ENCODE measurements around the gene FBLN2.

The FBLN2 gene

DNA sequence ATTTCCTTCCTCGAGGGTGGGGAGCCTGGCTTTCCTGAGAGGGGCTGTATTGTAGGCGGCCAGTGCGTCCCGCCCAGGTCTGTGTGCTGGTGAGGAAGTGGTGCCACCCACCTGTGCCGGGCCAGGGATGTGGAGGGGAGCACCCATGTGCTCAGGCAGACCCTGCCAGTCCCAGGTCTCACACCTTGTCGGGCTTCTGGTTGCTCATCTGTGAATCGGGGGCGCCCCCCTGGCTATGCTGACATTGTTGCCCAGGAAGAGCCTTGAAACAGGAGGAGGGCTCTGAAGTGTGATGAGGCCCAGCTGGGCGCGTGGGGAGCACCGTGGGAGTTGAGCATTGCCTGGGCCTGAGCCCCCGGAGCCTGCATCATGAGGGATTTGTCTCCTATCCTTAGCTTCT is 4.8 kb downstream of the FBLN2 start:
- no peak for DNase-seq (ENCODE audit: low read depth)
- no peak overlapping the region for H3K4me3 ChIP-seq (ENCODE audit: control insufficient read depth, low read depth, low read length)
- no peak for TF ChIP-seq CTCF (IDR thresholded peaks at IDR 0.05; ENCODE audit: control insufficient read depth, insufficient read depth, low read depth, low read length, missing control alignments)

DNA sequence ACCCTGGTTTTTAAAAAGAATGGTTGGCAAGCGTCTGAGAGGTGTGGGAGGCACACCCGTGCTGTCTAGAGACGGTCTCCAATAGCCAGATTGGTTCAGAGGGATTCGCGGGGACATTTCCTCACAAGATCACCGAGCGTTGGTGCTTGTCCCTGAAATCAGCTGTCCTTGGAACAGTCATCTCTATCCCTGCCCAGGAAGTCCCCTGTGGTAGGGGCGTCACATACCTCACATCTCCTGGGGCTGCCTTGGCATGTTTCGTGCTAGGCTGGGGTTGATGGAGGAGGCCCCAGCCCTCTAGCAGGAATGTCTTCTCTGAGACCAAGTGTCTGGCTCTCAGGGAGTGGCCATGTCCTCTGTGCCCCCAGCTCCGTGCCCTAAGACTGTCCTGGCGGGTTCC is 6.8 kb downstream of the FBLN2 start:
- DNase-seq (ENCODE audit: low read depth), result no peak
- no peak for TF ChIP-seq CTCF (IDR thresholded peaks at IDR 0.05; ENCODE audit: control insufficient read depth, insufficient read depth, low read depth, low read length, missing control alignments)
- H3K4me3 ChIP-seq (ENCODE audit: control insufficient read depth, low read depth, low read length), result no peak overlapping the region

- TF ChIP-seq CTCF (IDR thresholded peaks at IDR 0.05; ENCODE audit: control insufficient read depth, insufficient read depth, low read depth, low read length, missing control alignments), result no peak
- DNase-seq (ENCODE audit: low read depth), result no peak
- no peak overlapping the region for H3K4me3 ChIP-seq (ENCODE audit: control insufficient read depth, low read depth, low read length)
Observed at GRCh38 chr3:13556207-13556606, 7.3 kb downstream of the FBLN2 start.

GRCh38 chr3:13556917-13557316 is 8.0 kb downstream of the FBLN2 start:
- no peak for DNase-seq (ENCODE audit: low read depth)

DNA sequence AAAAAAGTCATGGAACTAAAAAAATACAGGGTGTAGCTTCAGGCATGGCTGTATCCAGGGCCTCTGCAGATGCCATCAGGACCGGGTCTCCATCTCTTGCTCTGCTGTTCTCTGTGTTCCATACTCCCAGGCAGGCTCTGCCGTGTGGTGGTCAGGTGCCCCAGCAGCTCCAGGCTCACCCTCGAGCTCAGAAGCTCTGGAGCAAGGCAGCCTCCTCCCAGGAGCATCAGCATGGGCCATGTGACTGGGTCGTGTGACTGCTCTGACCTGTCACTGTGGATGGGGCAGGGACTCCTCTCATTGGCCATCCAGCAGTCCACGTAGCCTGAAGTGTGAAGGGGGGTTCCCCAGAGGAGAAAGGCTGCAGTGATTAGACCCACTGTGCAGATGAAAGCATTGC is 8.5 kb downstream of the FBLN2 start:
- TF ChIP-seq CTCF (IDR thresholded peaks at IDR 0.05; ENCODE audit: control insufficient read depth, insufficient read depth, low read depth, low read length, missing control alignments), result no peak
- H3K4me3 ChIP-seq (ENCODE audit: control insufficient read depth, low read depth, low read length), result no peak overlapping the region
- no peak for DNase-seq (ENCODE audit: low read depth)

More at GRCh38 chr3:13556917-13557316, 8.0 kb downstream of the FBLN2 start:
- TF ChIP-seq CTCF (IDR thresholded peaks at IDR 0.05; ENCODE audit: control insufficient read depth, insufficient read depth, low read depth, low read length, missing control alignments), result no peak
- no peak overlapping the region for H3K4me3 ChIP-seq (ENCODE audit: control insufficient read depth, low read depth, low read length)

- H3K4me3 ChIP-seq (ENCODE audit: control insufficient read depth, low read depth, low read length), result no peak overlapping the region
- no peak for DNase-seq (ENCODE audit: low read depth)
- TF ChIP-seq CTCF (IDR thresholded peaks at IDR 0.05; ENCODE audit: control insufficient read depth, insufficient read depth, low read depth, low read length, missing control alignments), result no peak
Observed at GRCh38 chr3:13557926-13558325, 9.0 kb downstream of the FBLN2 start.

DNA sequence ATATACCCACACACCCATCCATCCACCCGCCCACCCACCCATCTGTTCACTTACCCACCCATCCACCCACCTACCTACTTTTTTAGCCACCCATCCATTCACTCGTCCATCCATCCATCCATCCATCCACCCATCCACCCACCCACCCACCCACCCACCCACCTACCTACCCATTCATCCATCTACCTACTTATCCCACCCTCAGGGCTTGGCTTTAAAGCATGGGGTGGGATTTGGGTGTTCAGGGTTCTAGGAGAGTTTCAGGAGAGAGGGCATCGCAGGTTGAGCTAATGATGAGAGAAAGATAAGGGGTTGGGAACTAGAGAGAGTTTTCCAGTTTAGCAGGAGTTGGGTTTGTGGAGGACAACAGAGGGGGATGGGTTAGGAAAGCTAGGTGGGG is 9.7 kb downstream of the FBLN2 start:
- no peak for TF ChIP-seq CTCF (IDR thresholded peaks at IDR 0.05; ENCODE audit: control insufficient read depth, insufficient read depth, low read depth, low read length, missing control alignments)

More for the DNA sequence above, 9.7 kb downstream of the FBLN2 start:
- no peak overlapping the region for H3K4me3 ChIP-seq (ENCODE audit: control insufficient read depth, low read depth, low read length)
- DNase-seq (ENCODE audit: low read depth), result no peak

Data from AG09309 (cell line).